ENCODE data around the gene IL20RB.

The IL20RB gene

DNA sequence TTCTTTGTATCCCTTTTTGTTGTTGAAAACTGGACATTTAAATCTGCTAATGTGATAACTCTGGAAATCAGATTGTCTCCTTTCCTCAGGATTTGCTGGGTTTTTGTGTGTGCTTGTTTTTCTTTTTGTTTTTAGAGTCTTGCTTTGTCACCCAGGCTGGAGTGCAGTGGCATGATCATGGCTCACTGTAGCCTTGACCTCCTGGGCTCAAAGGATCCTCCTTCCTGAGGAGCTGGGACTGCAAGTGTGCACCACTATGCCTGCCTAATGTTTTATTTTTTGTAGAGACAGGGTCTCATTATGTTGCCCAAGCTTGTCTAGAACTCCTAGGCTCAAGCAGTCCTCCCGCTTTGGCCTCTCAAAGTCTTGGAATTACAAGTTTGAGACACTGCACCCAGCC lies 44.6 kb upstream of the IL20RB start:
- H3K27ac ChIP-seq (ENCODE audit: low read length): no peak overlapping the region
- no peaks in the 10 kb centered on the region for H3K27me3 ChIP-seq (ENCODE audit: low read depth, low read length)
- H3K4me3 ChIP-seq (ENCODE audit: low read length): no peak overlapping the region
- peaks cover 87% of the 10 kb centered on the region for H3K79me2 ChIP-seq (ENCODE audit: low read length)
- no peak overlapping the region for H2AFZ ChIP-seq (ENCODE audit: low read depth, low read length)
- H4K20me1 ChIP-seq (ENCODE audit: insufficient read depth, low read length): peaks cover 37% of the 10 kb centered on the region
- H3K9me3 ChIP-seq (ENCODE audit: insufficient read depth, low read length): no peaks in the 10 kb centered on the region
- peaks cover 11% of the 10 kb centered on the region for H3K4me1 ChIP-seq (ENCODE audit: low read length)
- TF ChIP-seq, protein P1, sequence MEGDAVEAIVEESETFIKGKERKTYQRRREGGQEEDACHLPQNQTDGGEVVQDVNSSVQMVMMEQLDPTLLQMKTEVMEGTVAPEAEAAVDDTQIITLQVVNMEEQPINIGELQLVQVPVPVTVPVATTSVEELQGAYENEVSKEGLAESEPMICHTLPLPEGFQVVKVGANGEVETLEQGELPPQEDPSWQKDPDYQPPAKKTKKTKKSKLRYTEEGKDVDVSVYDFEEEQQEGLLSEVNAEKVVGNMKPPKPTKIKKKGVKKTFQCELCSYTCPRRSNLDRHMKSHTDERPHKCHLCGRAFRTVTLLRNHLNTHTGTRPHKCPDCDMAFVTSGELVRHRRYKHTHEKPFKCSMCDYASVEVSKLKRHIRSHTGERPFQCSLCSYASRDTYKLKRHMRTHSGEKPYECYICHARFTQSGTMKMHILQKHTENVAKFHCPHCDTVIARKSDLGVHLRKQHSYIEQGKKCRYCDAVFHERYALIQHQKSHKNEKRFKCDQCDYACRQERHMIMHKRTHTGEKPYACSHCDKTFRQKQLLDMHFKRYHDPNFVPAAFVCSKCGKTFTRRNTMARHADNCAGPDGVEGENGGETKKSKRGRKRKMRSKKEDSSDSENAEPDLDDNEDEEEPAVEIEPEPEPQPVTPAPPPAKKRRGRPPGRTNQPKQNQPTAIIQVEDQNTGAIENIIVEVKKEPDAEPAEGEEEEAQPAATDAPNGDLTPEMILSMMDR (IDR thresholded peaks at IDR 0.05; ENCODE audit: low read depth, low read length): no peak
- TF ChIP-seq EZH2phosphoT487 (IDR thresholded peaks at IDR 0.05; ENCODE audit: low read depth): no peak
- no peaks in the 10 kb centered on the region for H3K36me3 ChIP-seq (replicated peaks; ENCODE audit: low read depth, low read length)
- no peak overlapping the region for H3K4me2 ChIP-seq (ENCODE audit: low read length)
- no peak overlapping the region for H3K9ac ChIP-seq (ENCODE audit: low read length)

DNA sequence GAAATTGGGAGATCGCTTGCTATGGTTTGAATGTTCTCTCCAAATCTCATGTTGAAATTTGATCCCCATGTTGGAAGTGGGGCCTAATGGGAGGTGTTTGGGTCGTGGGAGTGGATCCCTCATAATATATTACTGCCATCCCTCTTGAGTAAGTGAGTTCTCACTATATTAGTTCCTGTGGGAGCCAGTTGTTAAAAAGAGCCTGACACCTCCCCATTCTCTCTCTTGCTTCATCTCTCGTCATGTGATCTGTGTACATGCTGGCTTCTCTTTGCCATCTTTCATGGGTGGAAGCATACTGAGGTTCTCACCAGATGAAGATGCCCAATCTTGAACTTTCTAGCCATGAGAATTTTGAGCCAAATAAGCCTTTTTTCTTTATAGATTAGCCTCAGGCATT lies 43.0 kb upstream of the IL20RB start:
- TF ChIP-seq, protein P1 (IDR thresholded peaks at IDR 0.05; ENCODE audit: low read depth, low read length): no peak
- TF ChIP-seq EZH2phosphoT487 (IDR thresholded peaks at IDR 0.05; ENCODE audit: low read depth): no peak
- Histone ChIP-seq H3K27ac (ENCODE audit: low read length) (no peak overlapping the region), H3K79me2 (ENCODE audit: low read length) (peaks cover 77% of the 10 kb centered on the region), H3K4me3 (ENCODE audit: low read length) (no peak overlapping the region), H3K27me3 (ENCODE audit: low read depth, low read length) (no peaks in the 10 kb centered on the region), H3K36me3 (replicated peaks; ENCODE audit: low read depth, low read length) (no peaks in the 10 kb centered on the region), H2AFZ (ENCODE audit: low read depth, low read length) (no peak overlapping the region), H4K20me1 (ENCODE audit: insufficient read depth, low read length) (peaks cover 23% of the 10 kb centered on the region), H3K4me2 (ENCODE audit: low read length) (no peak overlapping the region), H3K9ac (ENCODE audit: low read length) (no peak overlapping the region), H3K4me1 (ENCODE audit: low read length) (no peaks in the 10 kb centered on the region), H3K9me3 (ENCODE audit: insufficient read depth, low read length) (no peaks in the 10 kb centered on the region)

DNA sequence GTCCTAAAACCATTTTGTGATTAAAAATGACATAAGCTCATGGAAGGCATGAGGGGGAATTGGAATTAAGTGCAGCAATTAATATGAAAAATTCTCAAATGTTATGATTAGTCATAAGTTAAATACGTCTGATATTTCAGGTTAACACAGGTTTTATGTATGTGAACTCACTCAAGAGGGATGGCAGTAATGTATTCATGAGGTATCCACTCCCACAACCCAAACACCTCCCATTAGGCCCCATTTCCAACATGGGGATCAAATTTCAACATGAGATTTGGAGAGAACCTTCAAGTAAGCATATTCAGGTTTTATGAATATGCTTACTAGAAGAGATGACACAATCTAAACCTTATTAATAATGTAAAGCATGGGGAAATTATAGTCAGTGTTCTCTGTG lies 41.6 kb upstream of the IL20RB start:
- Histone ChIP-seq H3K4me2 (ENCODE audit: low read length) (no peak overlapping the region), H3K4me3 (ENCODE audit: low read length) (no peak overlapping the region), H4K20me1 (ENCODE audit: insufficient read depth, low read length) (peaks cover 17% of the 10 kb centered on the region), H3K4me1 (ENCODE audit: low read length) (no peaks in the 10 kb centered on the region), H3K9me3 (ENCODE audit: insufficient read depth, low read length) (no peaks in the 10 kb centered on the region), H3K79me2 (ENCODE audit: low read length) (peaks cover 65% of the 10 kb centered on the region), H3K36me3 (replicated peaks; ENCODE audit: low read depth, low read length) (no peaks in the 10 kb centered on the region), H3K27ac (ENCODE audit: low read length) (no peak overlapping the region), H3K27me3 (ENCODE audit: low read depth, low read length) (no peaks in the 10 kb centered on the region), H3K9ac (ENCODE audit: low read length) (no peak overlapping the region), H2AFZ (ENCODE audit: low read depth, low read length) (no peak overlapping the region)
- TF ChIP-seq, protein P1 (IDR thresholded peaks at IDR 0.05; ENCODE audit: low read depth, low read length): no peak
- TF ChIP-seq EZH2phosphoT487 (IDR thresholded peaks at IDR 0.05; ENCODE audit: low read depth): no peak

DNA sequence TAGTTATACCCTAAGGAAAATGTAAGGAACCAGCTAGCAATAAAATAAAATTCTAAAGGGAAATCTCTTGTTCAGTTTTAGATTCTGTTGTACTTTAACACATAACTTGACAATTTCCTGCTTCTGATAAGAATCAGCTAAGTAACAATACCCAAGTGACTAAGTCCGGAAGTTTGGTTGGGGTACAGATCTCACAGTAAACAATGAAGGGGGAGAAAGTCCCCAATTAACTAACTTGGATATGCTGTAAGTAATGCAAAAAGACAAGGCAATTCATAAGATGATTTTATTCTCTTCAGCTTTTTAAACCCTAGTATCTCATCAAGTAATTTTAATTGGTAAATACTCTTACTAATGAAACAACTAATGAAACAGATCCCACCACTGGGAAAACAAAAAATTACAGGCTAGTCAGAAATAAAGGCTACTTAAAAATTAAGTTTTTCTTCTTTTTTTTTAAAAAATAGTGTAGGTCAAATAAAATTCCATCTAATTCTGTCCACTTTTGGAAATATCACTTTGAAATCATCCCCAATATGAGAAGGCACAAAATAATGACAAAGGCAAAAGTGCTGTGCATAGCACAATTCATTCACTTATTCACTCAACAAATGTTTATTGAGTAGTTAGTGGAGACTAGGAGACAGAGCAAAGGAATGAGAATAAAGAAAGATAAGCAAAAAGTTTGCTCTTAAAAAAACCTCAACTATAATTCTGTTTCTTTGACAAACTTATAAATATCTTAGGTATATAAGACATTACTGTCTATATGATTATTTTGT lies 37.8 kb upstream of the IL20RB start:
- H2AFZ ChIP-seq (ENCODE audit: low read depth, low read length): no peak overlapping the region
- H3K4me2 ChIP-seq (ENCODE audit: low read length): no peak overlapping the region
- TF ChIP-seq EZH2phosphoT487 (IDR thresholded peaks at IDR 0.05; ENCODE audit: low read depth): no peak
- H3K36me3 ChIP-seq (replicated peaks; ENCODE audit: low read depth, low read length): no peaks in the 10 kb centered on the region
- H3K4me1 ChIP-seq (ENCODE audit: low read length): no peaks in the 10 kb centered on the region
- no peak overlapping the region for H3K27ac ChIP-seq (ENCODE audit: low read length)
- no peaks in the 10 kb centered on the region for H3K9me3 ChIP-seq (ENCODE audit: insufficient read depth, low read length)
- H3K27me3 ChIP-seq (ENCODE audit: low read depth, low read length): no peaks in the 10 kb centered on the region
- H4K20me1 ChIP-seq (ENCODE audit: insufficient read depth, low read length): peaks cover 17% of the 10 kb centered on the region
- no peak overlapping the region for H3K4me3 ChIP-seq (ENCODE audit: low read length)
- H3K9ac ChIP-seq (ENCODE audit: low read length): no peak overlapping the region
- peaks cover 47% of the 10 kb centered on the region for H3K79me2 ChIP-seq (ENCODE audit: low read length)

Data from OCI-LY3 (cell line).